ENCODE data around the gene GPATCH2.
"Not testable (repeated sequence)": the region's sequence is repeated elsewhere in the genome, so short reads cannot be mapped to it uniquely, and the experiment has no call there.

Gene GPATCH2

DNA sequence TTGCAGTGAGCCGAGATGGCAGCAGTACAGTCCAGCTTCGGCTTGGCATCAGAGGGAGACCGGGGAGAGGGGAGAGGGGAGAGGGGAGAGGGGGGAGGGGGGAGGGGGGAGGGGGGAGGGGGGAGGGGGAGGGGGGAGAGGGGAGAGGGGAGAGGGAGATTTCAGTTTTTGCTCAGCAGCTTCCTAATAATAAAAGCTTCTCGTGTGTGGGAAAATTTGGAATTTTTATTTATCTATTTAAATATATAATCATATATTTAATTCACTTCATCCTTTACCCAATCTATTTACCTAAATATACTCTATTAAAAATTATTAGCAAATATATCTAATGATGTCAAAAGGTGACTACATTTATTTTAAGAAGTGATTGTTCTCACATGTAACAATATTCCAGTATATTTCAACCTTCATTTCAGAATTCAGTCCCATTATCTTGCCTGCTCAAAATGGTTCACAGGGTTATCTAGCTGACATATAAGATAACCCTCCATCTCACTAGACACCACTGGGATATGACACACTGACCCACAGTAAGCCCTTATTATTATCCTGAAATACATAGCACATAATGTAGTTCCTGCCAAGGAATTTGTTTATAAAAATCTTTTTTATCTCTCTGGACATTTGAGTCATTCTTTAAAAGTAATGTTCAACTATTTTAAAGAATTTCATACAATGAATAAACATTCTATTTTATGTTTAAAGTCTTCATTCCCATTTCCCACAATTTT, 105.9 kb downstream of the GPATCH2 start:
- peak; percentile 3 for FAIRE-seq

GRCh38 chr1:217523921-217524320, 107.0 kb downstream of the GPATCH2 start:
- not testable (repeated sequence) for FAIRE-seq

DNA sequence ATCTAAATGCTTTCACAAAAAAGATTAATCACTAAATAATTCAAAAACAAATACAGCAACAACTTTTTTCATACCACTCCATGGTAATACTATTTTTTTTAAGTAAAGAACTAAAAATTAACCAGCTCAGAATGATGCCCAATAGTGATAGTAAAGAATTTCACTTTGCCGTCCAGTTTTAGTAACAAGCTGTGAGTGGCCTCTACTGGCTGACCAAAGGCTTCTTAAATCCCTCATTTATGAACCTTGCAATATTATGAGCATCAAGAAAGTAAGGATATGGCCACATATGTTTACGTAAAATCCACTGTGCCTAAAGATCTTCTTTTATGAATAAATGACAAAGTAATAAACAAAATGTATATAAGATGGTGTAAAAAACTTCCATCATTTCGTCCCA, 108.6 kb downstream of the GPATCH2 start:
- FAIRE-seq: no peak

DNA sequence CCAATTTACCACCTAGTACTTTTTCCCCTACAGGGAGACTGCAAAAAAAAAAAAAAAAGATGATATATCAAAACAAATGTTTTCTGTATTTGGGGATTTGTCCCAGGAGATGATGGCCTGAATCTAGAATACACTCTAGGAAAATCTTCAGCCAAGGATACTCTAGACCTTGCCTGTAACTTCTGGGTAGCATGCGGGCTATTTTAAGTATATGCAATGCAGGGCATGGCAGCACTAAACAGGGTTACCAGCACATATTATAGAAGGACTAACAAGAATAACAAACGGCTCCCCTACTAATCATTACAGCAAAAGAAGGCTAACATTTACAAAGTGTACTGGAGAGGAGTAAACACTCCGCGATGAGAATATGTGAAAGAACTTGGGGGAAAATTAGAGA, 109.6 kb downstream of the GPATCH2 start:
- FAIRE-seq: no peak

DNA sequence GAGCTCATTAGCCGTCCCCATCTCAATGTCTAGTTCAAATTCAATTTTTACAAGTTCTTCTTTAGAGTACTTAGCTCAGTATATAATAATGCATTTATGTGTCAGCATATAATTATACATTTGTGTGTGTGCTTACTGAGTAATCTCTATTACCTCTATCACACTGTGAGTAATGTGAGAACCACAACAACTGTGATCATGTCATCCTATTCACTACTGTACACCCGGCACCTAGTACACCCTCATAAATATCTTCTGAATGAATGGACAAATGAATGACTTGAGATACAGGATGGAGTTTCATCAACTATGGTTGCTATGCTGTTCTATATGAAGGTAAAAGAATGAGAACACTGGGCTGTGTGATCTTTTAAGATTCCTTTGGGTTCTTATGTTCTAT, 124.0 kb downstream of the GPATCH2 start:
- no peak for FAIRE-seq

- FAIRE-seq: no peak
Measured at GRCh38 chr1:217498209-217498608, 132.7 kb downstream of the GPATCH2 start.

DNA sequence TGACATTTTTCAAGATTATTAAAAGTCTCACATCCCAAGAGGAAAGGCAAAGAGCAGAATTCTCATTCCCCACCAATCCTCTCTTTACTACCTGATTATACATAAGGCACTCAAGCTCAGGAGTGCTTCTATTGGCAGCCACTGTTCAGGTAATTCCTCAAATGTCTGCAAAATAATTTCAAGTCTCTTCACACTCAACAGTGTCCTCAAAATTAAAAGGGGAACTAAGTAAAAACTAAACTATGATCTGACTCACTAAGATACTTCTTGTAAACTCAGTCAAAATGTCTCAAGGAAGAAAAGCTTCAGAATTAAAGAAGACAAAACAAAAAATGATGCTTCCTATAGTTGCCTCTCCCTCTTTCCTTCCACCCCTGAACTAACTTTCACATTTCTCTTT, 135.6 kb downstream of the GPATCH2 start:
- FAIRE-seq: no peak

DNA sequence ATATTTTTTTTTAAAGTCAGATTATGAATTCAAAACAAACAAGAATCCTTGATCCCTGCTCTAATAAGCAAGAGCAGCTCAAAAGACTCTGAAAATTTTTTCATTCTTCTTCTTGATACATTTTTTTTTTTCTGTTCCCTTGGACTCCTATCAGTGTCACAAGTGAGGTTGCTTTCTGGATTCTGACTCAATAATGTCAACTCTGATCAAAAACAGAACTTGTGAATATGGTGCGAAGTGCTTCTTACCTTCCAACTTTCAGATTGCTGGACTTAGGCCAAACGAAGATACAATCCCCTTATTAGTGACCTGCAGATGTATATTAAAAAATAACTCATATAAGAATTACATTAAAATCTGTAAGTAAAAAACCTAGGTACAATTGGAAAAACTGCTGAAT, 136.1 kb downstream of the GPATCH2 start:
- no peak for FAIRE-seq

DNA sequence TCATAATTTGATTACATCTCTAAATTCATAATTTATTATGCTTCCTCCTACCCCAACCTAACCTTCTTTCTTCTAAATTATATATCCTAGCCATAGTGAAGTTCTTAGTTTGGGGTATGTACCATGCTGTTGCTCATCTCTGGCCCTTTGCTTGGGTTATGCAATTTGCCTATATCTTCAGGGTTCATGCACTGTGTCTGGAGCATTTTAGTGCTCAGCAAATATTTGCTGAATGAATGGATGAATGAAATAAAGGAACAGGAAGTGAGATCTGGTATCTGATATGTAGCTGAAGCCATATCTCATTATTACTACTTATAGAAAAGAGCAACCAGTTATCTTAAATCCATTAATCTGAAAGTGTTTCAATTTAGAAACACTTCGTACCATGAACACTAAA, 137.6 kb downstream of the GPATCH2 start:
- no peak for FAIRE-seq

DNA sequence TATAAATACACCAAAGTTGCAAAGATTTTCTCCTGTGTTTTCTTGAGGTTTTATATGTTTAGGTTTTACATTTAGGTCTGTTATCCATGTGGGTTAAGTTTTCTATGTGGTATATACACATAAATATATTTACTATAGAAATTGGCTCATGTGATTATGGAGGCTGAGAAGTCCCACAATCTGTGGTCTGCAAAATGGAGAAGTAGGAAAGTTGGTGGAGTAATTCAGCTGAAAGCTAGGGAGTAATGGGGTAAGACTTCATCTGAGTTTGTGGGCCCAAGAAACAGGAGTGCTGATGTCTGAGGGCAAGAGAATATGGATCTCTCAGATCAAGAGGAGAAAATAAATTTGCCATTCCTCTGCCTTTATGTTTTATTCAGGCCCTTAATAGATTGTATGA, 146.0 kb downstream of the GPATCH2 start:
- no peak for FAIRE-seq

GRCh38 chr1:217482356-217483102, 148.4 kb downstream of the GPATCH2 start:
- FAIRE-seq: no peak

DNA sequence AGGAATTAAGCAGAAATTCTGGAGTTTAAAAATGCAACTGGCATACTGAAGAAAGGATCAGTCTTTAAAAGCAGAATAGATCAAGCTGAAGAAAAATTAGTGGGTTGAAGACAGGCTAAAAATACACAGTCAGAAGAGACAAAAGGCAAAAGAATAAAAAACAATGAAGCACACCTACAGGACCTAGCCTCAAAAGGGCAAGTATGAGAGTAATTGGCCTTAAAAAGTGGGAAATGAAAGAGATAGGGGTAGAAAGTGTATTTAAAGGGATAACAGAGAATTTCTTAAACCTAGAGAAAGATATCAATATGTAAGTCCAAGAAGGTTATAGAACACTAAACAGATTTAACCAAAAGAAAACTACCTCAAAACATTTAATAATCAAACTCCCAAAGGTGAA, 152.4 kb downstream of the GPATCH2 start:
- no peak for FAIRE-seq

- FAIRE-seq: no peak
Measured at GRCh38 chr1:217472915-217473314, 158.0 kb downstream of the GPATCH2 start.

DNA sequence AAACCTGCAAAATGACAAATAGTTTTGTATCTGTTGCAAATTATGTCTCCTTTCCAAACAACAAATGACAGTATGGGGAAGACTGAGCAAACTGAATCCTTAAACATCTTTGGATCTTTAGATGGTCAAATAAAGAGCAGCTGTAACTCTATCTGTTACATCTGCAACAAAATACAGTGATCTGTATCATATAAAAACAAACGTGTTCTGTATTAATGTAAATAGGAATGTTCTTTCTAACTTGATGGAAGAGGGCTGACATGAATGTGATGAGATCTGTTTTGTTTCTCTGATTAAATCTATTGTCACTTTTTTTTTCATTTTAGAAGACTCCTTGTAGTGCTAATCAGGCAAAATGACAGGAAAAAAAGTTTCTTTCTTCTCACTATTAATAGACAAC, 159.5 kb downstream of the GPATCH2 start:
- FAIRE-seq: no peak

DNA sequence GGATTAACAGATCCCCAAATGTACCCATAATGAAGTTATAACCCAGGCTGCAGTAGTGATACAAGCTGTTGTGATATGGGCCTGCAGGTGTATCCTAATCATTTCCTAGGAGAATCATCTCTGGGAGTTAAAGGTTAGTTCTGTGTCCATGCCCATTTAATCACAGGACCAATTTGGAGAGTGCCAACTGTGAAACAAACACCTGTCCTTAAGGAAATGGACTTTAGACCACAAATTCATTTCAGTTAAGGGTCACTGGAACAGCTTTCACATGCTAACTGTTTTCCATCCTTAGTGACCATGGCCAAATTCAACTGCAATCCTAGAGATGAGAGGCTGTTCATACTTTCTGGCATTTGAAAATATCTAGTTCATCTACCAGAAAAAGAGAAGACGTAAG, 160.9 kb downstream of the GPATCH2 start:
- FAIRE-seq: no peak

DNA sequence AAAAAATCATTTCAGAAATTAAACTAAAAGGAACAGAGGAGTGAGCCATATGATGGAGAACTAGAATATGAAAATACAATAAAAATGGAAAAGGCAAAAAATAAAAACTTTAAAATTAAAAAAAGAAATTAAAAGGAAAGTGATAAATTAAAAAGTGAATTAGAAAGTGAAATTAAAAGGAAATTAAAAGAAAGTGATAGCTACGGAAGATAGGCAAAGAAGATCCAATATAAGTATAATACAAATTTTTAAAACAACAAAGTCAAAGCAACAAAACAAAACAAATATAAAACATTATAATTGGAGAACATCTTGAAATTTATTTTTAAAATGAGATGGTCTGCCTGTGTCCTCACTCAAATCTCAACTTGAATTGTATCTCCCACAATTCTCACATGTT, 165.8 kb downstream of the GPATCH2 start:
- peak; percentile 81 for FAIRE-seq

DNA sequence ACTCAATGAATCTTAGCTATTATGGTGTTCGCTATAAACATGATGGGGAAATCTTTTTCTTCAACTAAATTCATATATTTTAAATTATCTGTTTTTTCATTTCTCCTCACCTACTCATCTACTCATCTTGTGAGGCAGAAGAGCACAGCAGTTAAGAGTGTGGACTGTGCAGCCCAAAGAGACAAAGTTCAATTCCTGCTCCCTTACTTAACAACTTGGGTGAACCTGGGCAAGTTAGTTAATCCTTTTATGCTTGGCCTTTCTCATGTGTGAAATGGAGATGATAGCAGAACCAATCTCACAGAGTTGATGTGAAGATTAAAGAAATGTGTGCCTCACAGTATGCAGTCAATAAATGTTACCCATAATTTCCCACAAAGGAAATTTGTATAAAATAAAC, 168.2 kb downstream of the GPATCH2 start:
- no peak for FAIRE-seq

- no peak for FAIRE-seq
Measured at GRCh38 chr1:217462159-217462558, 168.7 kb downstream of the GPATCH2 start.

DNA sequence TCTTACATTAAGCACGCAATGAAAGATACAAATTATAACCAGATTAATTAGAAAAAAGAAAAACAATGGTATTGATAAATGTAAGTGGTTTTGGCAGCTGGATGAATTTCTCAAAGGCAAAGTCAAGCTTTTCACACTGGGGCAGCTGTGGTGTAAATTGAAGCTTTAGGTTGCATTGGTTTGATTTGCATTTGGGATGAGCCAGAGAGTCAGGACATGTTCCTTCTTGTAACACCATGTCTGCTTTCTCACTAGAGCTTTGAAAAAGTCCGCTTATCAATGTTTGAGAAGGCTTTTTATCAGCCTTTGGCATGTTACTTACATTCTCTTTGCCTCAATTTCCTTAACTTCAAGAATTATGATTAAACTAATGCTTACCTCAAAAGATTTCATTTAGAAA, 173.9 kb downstream of the GPATCH2 start:
- no peak for FAIRE-seq

GRCh38 chr1:217456261-217456660, 174.6 kb downstream of the GPATCH2 start:
- FAIRE-seq: no peak

GRCh38 chr1:217453816-217454215, 177.1 kb downstream of the GPATCH2 start:
- FAIRE-seq: no peak

DNA sequence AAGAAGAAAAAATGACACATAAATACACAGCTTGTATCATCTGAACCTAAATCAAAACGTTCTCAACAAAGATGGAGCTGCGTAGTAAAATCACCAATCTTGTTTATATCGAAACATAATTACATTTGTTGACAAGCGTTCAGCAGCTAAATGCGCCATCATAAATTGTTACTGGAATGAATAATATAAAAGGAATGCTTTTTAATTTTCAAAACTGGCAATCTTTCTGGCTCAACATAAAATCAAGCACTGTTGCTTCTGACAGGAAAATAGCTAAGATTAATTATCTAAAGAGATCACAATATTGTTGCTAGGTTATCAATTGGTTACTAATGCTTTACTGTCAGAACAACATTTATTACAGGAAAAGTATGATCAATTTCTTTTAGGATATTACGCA, 181.5 kb downstream of the GPATCH2 start:
- no peak for FAIRE-seq

DNA sequence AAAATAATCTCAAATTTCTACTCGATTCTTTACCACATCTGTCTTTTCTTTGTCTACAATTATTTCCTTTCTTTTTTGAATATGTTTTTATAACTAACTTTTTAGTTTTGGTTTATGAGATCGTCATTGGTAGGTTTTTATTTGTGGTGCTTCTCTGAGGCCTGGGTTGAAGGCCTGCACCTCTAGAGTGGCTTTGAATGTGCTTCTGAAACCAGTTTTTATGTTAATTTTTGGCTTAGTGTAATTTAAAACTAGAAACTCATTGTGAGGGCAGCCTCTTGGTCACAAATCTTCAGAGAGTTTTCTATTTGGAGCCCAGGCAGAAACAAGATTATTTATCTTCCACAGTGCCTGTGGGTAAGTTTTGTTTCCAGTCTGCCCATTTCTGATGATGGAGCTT, 187.0 kb downstream of the GPATCH2 start:
- FAIRE-seq: no peak

GRCh38 chr1:217437376-217437775, 193.5 kb downstream of the GPATCH2 start:
- FAIRE-seq: no peak

- no peak for FAIRE-seq
Measured at GRCh38 chr1:217435204-217435603, 195.7 kb downstream of the GPATCH2 start.

Data from G401.6 (cell line).